ENCODE measurements around the gene IDH3A.

DNA sequence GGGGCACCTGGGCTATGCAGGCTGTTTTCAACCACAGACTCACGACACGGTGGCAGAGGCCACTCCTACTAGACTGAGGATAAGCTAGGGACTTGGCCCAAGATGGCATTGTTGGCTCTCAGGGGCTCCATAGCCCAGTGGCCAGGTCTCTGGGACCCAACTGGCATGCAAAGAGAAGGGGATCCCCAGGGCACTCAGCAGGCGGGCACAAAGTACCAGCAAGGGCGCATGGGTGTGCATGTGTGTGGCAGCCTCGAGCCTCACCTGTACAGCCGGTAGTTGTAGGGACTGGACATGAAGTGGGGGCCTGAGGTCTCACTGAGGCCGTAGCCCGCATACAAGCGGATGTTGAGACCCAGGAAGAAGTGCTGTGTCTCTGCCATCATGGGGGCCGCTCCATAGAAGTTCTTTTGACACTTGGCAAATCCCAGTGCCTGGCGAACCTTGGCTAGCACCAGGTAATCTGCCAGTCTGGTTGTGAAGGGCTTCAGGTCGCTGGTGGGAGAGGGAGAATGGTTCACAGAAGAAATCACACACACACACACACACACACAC is 30.2 kb downstream of the IDH3A start:
- no peak for TF ChIP-seq ZNF565 (CRISPR knock-in tag; conservative IDR thresholded peaks at IDR 0.05; ENCODE audit: low read depth)
- TF ChIP-seq ZNF8 (CRISPR knock-in tag; IDR thresholded peaks at IDR 0.05), result no peak

Data from SK-N-SH treated with all-trans-retinoic acid at 6 μM for 48 hours (cell line).